Kasumi-1 (cell line): Measurements from ENCODE around the gene HOXD13.

ENCODE experiments used
- DNase-seq, 2 experiments: peaks; one replicate each; lab custom pipeline; 2025; lab: John Stamatoyannopoulos, UW

Gene HOXD13

GRCh38 chr2:176121190-176122051 lies 28.9 kb downstream of the HOXD13 start:
- no peak for DNase-seq

- DNase-seq: no peak
Observed at GRCh38 chr2:176122052-176122682, 29.6 kb downstream of the HOXD13 start.

- no peak for DNase-seq
Observed at GRCh38 chr2:176122683-176123410, 30.3 kb downstream of the HOXD13 start, which contains the start of gene HOXD9. Gene HOXD9, plus strand, starts transcription at chr2:176122719. Its CDS starts 50 bp downstream, at chr2:176122769.

GRCh38 chr2:176123411-176124109 lies 31.0 kb downstream of the HOXD13 start:
- DNase-seq: no peak

GRCh38 chr2:176124110-176124946 lies 31.8 kb downstream of the HOXD13 start:
- no peak for DNase-seq

- no peak for DNase-seq
Observed at GRCh38 chr2:176124947-176125771, 32.6 kb downstream of the HOXD13 start.

- no peak for DNase-seq
Observed at GRCh38 chr2:176125772-176126054, 33.2 kb downstream of the HOXD13 start.

- DNase-seq: peak; percentile 78 to 79
Observed at GRCh38 chr2:176126929-176127773, 34.6 kb downstream of the HOXD13 start.

GRCh38 chr2:176127774-176128072 lies 35.2 kb downstream of the HOXD13 start:
- DNase-seq: no peak

GRCh38 chr2:176128172-176128981 lies 35.9 kb downstream of the HOXD13 start:
- peak; percentile 61 to 72 for DNase-seq

- peak; percentile 61 to 72 for DNase-seq
Observed at GRCh38 chr2:176128982-176129796, 36.7 kb downstream of the HOXD13 start, which contains the start of gene HOXD8. Gene HOXD8, plus strand, starts transcription at chr2:176129705. Its CDS starts 662 bp downstream, at chr2:176130367.

GRCh38 chr2:176129813-176130146 lies 37.3 kb downstream of the HOXD13 start:
- DNase-seq: no peak

- DNase-seq: peak in 1 of 2 experiments; percentile 38
Observed at GRCh38 chr2:176130147-176130956, 37.8 kb downstream of the HOXD13 start.

- peak in 1 of 2 experiments; percentile 27 for DNase-seq
Observed at GRCh38 chr2:176130957-176131847, 38.7 kb downstream of the HOXD13 start.

- DNase-seq: no peak
Observed at GRCh38 chr2:176131848-176132158, 39.3 kb downstream of the HOXD13 start.
